Liver (tissue), 9 donors: ENCODE data around the gene ZNF213. TPM values are rescaled to one million over a fixed set of nuclear protein-coding genes. Genes with fewer than 3 reads are reported as not detected.

Experiments
- DNase-seq: peaks from one replicate; pipeline ENCODE4 v3.0.0-alpha.2; 2017; ENCODE audit warnings: low spot score
- H3K27ac ChIP-seq, 2 donors: one replicate each; pipeline ENCODE4 v1.7.0; 2013; ENCODE audit warnings: inconsistent platforms in 2 of 2, low read length in 2 of 2, control low read depth in 1 of 2, low read depth in 1 of 2, mild to moderate bottlenecking in 1 of 2
- H3K27me3 ChIP-seq, 4 donors: one replicate each; pipeline versions ENCODE4 v1.6.1 to v1.7.0; 2013; ENCODE audit warnings: low read length in 3 of 4, inconsistent platforms in 1 of 4, mild to moderate bottlenecking in 1 of 4, moderate library complexity in 1 of 4; ENCODE audit not compliant: control insufficient read depth in 4 of 4, insufficient read depth in 4 of 4
- H3K36me3 ChIP-seq, 4 donors: one replicate each; pipeline versions ENCODE4 v1.6.1 to v1.7.0; 2013; ENCODE audit warnings: low read length in 3 of 4, mild to moderate bottlenecking in 3 of 4, low read depth in 1 of 4, moderate library complexity in 1 of 4; ENCODE audit not compliant: control insufficient read depth in 4 of 4, insufficient read depth in 3 of 4
- H3K4me1 ChIP-seq, 4 donors: one replicate each; pipeline versions ENCODE4 v1.6.1 to v1.7.0; 2013; ENCODE audit warnings: low read length in 3 of 4, mild to moderate bottlenecking in 3 of 4, moderate library complexity in 1 of 4; ENCODE audit not compliant: control insufficient read depth in 4 of 4, insufficient read depth in 4 of 4
- H3K4me3 ChIP-seq, 3 donors: one replicate each; pipeline versions ENCODE4 v1.6.1 to v1.7.0; 2013; ENCODE audit warnings: low read length in 3 of 3, control low read depth in 1 of 3, low read depth in 1 of 3, mild to moderate bottlenecking in 1 of 3
- H3K9ac ChIP-seq, 2 donors: one replicate each; pipeline ENCODE4 v1.7.0; 2013; ENCODE audit warnings: low read length in 2 of 2, mild to moderate bottlenecking in 2 of 2, moderate library complexity in 2 of 2, control low read depth in 1 of 2, low read depth in 1 of 2
- H3K9me3 ChIP-seq, 4 donors: one replicate each; pipeline versions ENCODE4 v1.6.1 to v1.7.0; 2013; ENCODE audit warnings: low read length in 3 of 4; ENCODE audit not compliant: control insufficient read depth in 4 of 4
- ATF3 ChIP-seq: IDR thresholded peaks from 2 replicates; pipeline ENCODE4 v1.6.1; 2016; ENCODE audit warnings: antibody characterized with exemption
- CTCF ChIP-seq: fragments of 150-350 bp; IDR thresholded peaks from 2 replicates; pipeline ENCODE4 v1.5.1; 2017; ENCODE audit warnings: improper control_type of control experiment, low read depth, low read length; ENCODE audit not compliant: missing input control
- EGR1 ChIP-seq, 2 donors: IDR thresholded peaks; 2 replicates each; pipeline ENCODE4 v1.6.1; 2016 to 2018; ENCODE audit warnings: antibody characterized with exemption in 2 of 2, low read depth in 2 of 2
- FOXA1 ChIP-seq: IDR thresholded peaks from 2 replicates; pipeline ENCODE4 v1.6.1; 2016; ENCODE audit warnings: antibody characterized with exemption
- FOXA2 ChIP-seq: IDR thresholded peaks from 2 replicates; pipeline ENCODE4 v1.6.1; 2016; ENCODE audit warnings: antibody characterized with exemption
- GABPA ChIP-seq, 2 donors: IDR thresholded peaks in 1 of 2; conservative IDR thresholded peaks in 1 of 2; 2 replicates each; pipeline ENCODE4 v1.6.1; 2016; ENCODE audit warnings: antibody characterized with exemption in 2 of 2, mild to moderate bottlenecking in 1 of 2, moderate library complexity in 1 of 2
- HNF4A ChIP-seq, 2 donors: conservative IDR thresholded peaks; 2 replicates each; pipeline ENCODE4 v1.6.1; 2016; ENCODE audit warnings: antibody characterized with exemption in 2 of 2, mild to moderate bottlenecking in 2 of 2
- HNF4G ChIP-seq: IDR thresholded peaks from 2 replicates; pipeline ENCODE4 v1.6.1; 2016; ENCODE audit warnings: antibody characterized with exemption
- JUND ChIP-seq, 2 donors: IDR thresholded peaks; 2 replicates each; pipeline ENCODE4 v1.6.1; 2016; ENCODE audit warnings: antibody characterized with exemption in 2 of 2
- MAX ChIP-seq: IDR thresholded peaks from 2 replicates; pipeline ENCODE4 v1.6.1; 2016; ENCODE audit warnings: antibody characterized with exemption
- NR2F2 ChIP-seq: IDR thresholded peaks from 2 replicates; pipeline ENCODE4 v1.6.1; 2016; ENCODE audit warnings: antibody characterized with exemption
- RAD21 ChIP-seq, 2 donors: IDR thresholded peaks; 2 replicates each; pipeline ENCODE4 v1.6.1; 2016; ENCODE audit warnings: antibody characterized with exemption in 2 of 2, mild to moderate bottlenecking in 2 of 2
- REST ChIP-seq: IDR thresholded peaks from 2 replicates; pipeline ENCODE4 v1.6.1; 2016; ENCODE audit warnings: antibody characterized with exemption, mild to moderate bottlenecking
- SP1 ChIP-seq: IDR thresholded peaks from 2 replicates; pipeline ENCODE4 v1.6.1; 2018; ENCODE audit warnings: antibody characterized with exemption, mild to moderate bottlenecking
- TAF1 ChIP-seq: conservative IDR thresholded peaks from 2 replicates; pipeline ENCODE4 v1.6.1; 2016; ENCODE audit warnings: antibody characterized with exemption, mild to moderate bottlenecking
- YY1 ChIP-seq: IDR thresholded peaks from 2 replicates; pipeline ENCODE4 v1.6.1; 2016; ENCODE audit warnings: antibody characterized with exemption, mild to moderate bottlenecking
- ZBTB33 ChIP-seq: IDR thresholded peaks from 2 replicates; pipeline ENCODE4 v1.6.1; 2016; ENCODE audit warnings: antibody characterized with exemption
- WGBS: extraction: QIAGEN DNeasy Blood & Tissue Kit; methylation state at CpG from one replicate; pipeline ENCODE4 v1.1.7; 2013; 5-methylcytosine and 5-hydroxymethylcytosine counted together
- polyA plus RNA-seq, 2 donors: library from polyadenylated mRNA; stranded (reverse) in 1 of 2; unstranded in 1 of 2; fragments of 200-250 nt in 1 of 2; fragments of >200 nt in 1 of 2; fragmentation: Nextera tagmentation in 1 of 2; extraction: Ambion mirVana in 1 of 2; gene quantifications; one replicate each; pipeline versions ENCODE4 v1.2.1 to v1.2.3, GENCODE V29; 2013 to 2015
- total RNA-seq, 2 donors: library from RNA; depleted of rRNA; stranded (reverse); fragments of >200 nt; gene quantifications; one replicate each; pipeline ENCODE4 v1.2.3, GENCODE V29; 2014
- donor health status: healthy.
- donor health status: healthy.
- donor health status: healthy.
- donor health status: healthy.
- donor health status: healthy.

The ZNF213 gene
- total and polyA plus RNA-seq, 4 donors, result 0.56 to 4.5 (median 1.7) TPM

DNA sequence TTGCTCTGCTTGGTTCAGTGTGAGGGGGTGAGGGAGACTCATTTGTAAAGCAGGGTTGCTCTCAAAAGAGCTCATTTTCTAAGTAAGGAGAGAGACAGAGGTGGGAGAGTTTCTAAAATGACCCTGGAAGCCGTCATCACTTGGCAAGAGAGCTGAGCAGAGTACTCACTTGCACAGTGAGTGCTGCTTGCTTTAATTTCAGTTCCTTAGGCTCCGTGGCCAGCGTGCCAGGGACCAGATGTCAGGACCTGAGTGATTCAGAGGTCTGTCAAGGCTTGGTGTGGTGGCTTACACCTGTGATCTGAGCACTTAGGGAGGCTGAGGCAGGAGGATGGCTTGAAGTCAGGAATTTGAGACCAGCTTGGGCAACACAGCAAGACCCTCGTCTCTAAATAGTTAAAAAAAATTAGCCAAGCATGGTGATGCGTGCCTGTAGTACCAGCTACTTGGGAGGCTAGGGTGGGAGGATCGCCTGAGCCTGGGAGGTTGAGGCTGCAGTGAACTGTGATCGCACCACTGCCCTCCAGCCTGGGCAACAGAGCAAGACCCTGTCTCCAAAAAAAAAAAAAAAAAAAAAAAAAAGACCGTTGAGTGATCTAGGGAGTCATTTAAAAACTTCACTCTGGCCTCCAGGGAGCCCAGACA lies 11.8 kb upstream of the ZNF213 start:
- no peaks in the 10 kb centered on the region for H3K9me3 ChIP-seq
- H3K27me3 ChIP-seq, result no peaks in the 10 kb centered on the region
- peaks cover 0 to 18% (median 11%) of the 10 kb centered on the region in 4 donors for H3K4me1 ChIP-seq
- H3K4me3 ChIP-seq, result no peak overlapping the region
- 66% methylated on average over 8 of the region's 8 CpGs for WGBS
- DNase-seq, result no peak
- H3K9ac ChIP-seq, result no peak overlapping the region
- TF ChIP-seq ATF3, result no peak
- no peak for TF ChIP-seq TAF1
- TF ChIP-seq REST, result no peak
- no peak for TF ChIP-seq RAD21 (IDR thresholded peaks at IDR 0.05)
- TF ChIP-seq NR2F2, result no peak
- TF ChIP-seq GABPA (IDR thresholded peaks at IDR 0.05 in 1 of 2, conservative IDR thresholded peaks at IDR 0.05 in 1 of 2), result no peak
- TF ChIP-seq SP1, result no peak
- TF ChIP-seq FOXA2, result no peak
- TF ChIP-seq EGR1 (IDR thresholded peaks at IDR 0.05; ENCODE audit: low read depth in 2 of 2), result no peak
- no peak for TF ChIP-seq MAX
- TF ChIP-seq YY1, result no peak
- no peak for TF ChIP-seq ZBTB33
- TF ChIP-seq JUND (IDR thresholded peaks at IDR 0.05), result no peak
- no peak for TF ChIP-seq CTCF
- no peak for TF ChIP-seq HNF4G
- no peak for TF ChIP-seq HNF4A (conservative IDR thresholded peaks at IDR 0.05)
- no peak for TF ChIP-seq FOXA1
- no peak overlapping the region for H3K27ac ChIP-seq
- peaks cover 0 to 24% (median 1%) of the 10 kb centered on the region in 4 donors for H3K36me3 ChIP-seq
